K562 (cell line): ENCODE results near the gene CD82.

Source experiments
- CEBPB ChIP-seq: fragments of 450-650 bp; IDR thresholded peaks from 2 replicates; pipeline ENCODE4 v1.6.1; 2016; ENCODE audit warnings: missing genetic modification characterization, missing compliant biosample characterization
- CTCF ChIP-seq, 3 experiments: IDR thresholded peaks in 2 of 3; conservative IDR thresholded peaks in 1 of 3; 2 replicates each; pipeline ENCODE4 v1.5.1; 2011 to 2012; ENCODE audit warnings: low read length in 3 of 3, mild to moderate bottlenecking in 3 of 3, control low read depth in 2 of 3, improper control_type of control experiment in 1 of 3, inconsistent platforms in 1 of 3, low read depth in 1 of 3, mixed read lengths in 1 of 3, moderate library complexity in 1 of 3; ENCODE audit not compliant: insufficient read depth in 2 of 3
- EZH2 ChIP-seq: IDR thresholded peaks from 2 replicates; pipeline ENCODE4 v1.6.1; 2012; ENCODE audit warnings: low read depth, mild to moderate bottlenecking, inconsistent platforms, low read length, borderline replicate concordance
- FOXA1 ChIP-seq: fragments of 450-650 bp; IDR thresholded peaks from 2 replicates; pipeline ENCODE4 v1.6.1; 2016; ENCODE audit warnings: mild to moderate bottlenecking, borderline replicate concordance
- ID3 ChIP-seq, 2 experiments: fragments of 250-450 bp in 1 of 2; fragments of 450-650 bp in 1 of 2; sonication (Bioruptor Pico) in 1 of 2; IDR thresholded peaks; 2 replicates each; pipeline versions ENCODE4 v1.6.1 to v1.8.0; 2016 to 2021; ENCODE audit warnings: mild to moderate bottlenecking in 2 of 2, moderate library complexity in 2 of 2, missing compliant biosample characterization in 1 of 2, missing genetic modification characterization in 1 of 2
- NCOA6 ChIP-seq: fragments of 450-650 bp; IDR thresholded peaks from 2 replicates; pipeline ENCODE4 v1.6.1; 2017; ENCODE audit warnings: mild to moderate bottlenecking
- PHF8 ChIP-seq: fragments of 200-600 bp; sonication (generic); IDR thresholded peaks from 2 replicates; pipeline ENCODE4 v1.6.1; 2012; ENCODE audit warnings: mixed run types, mild to moderate bottlenecking, inconsistent platforms, low read length, moderate library complexity, borderline replicate concordance
- POLR2AphosphoS2 ChIP-seq: IDR thresholded peaks from 2 replicates; pipeline ENCODE4 v1.6.1; 2012; ENCODE audit warnings: low read length, improper control_type of control experiment
- YY1 ChIP-seq, 3 experiments: IDR thresholded peaks; 2 replicates each; pipeline ENCODE4 v1.6.1; 2011; ENCODE audit warnings: low read length in 2 of 3, mild to moderate bottlenecking in 2 of 3, moderate library complexity in 2 of 3, borderline replicate concordance in 1 of 3, control low read depth in 1 of 3, low read depth in 1 of 3; ENCODE audit not compliant: insufficient read depth in 3 of 3, insufficient replicate concordance in 2 of 3, control insufficient read depth in 1 of 3, insufficient read length in 1 of 3; ENCODE audit errors: extremely low read depth in 1 of 3
- ZNF274 ChIP-seq: IDR thresholded peaks from 2 replicates; pipeline ENCODE4 v1.6.1; 2011; ENCODE audit warnings: low read depth, mild to moderate bottlenecking, low read length, moderate library complexity, borderline replicate concordance
- ZNF384 ChIP-seq: IDR thresholded peaks from 2 replicates; pipeline ENCODE4 v1.6.1; 2012; ENCODE audit warnings: low read depth, low read length, improper control_type of control experiment

GRCh38 chr11:44535191-44535980 lies 30.1 kb upstream of the CD82 start:
- TF ChIP-seq CEBPB (no peak), NCOA6 (no peak), ID3 (CRISPR knock-in tag; IDR thresholded peaks at IDR 0.05) (no peak), ID3 (tag; IDR thresholded peaks at IDR 0.05) (no peak), EZH2 (no peak), CTCF (IDR thresholded peaks at IDR 0.05 in 2 of 3, conservative IDR thresholded peaks at IDR 0.05 in 1 of 3; ENCODE audit: insufficient read depth in 2 of 3, low read depth in 1 of 3, low read length in 3 of 3) (no peak), YY1 (IDR thresholded peaks at IDR 0.05; ENCODE audit: borderline replicate concordance in 1 of 3, control insufficient read depth in 1 of 3, extremely low read depth in 1 of 3, insufficient read depth in 3 of 3, insufficient read length in 1 of 3, insufficient replicate concordance in 2 of 3, low read depth in 1 of 3, low read length in 2 of 3) (no peak), FOXA1 (no peak), POLR2AphosphoS2 (no peak), ZNF274 (no peak), PHF8 (no peak), ZNF384 (no peak)
